Spleen (tissue), 7 donors: ENCODE measurements around the gene PUM2.

Experiments used
- CTCF ChIP-seq, 11 experiments: fragments of 200-600 bp in 7 of 11; fragments of 450-650 bp in 4 of 11; sonication (generic) in 4 of 11; IDR thresholded peaks in 8 of 11; conservative IDR thresholded peaks in 3 of 11; 1 replicate in 7 of 11; 2 replicates in 4 of 11; pipeline versions ENCODE4 v1.4.0 to v1.8.0; 2016 to 2021; ENCODE audit warnings: antibody characterized with exemption in 11 of 11, inconsistent platforms in 4 of 11, mild to moderate bottlenecking in 1 of 11
- POLR2A ChIP-seq, 3 donors: fragments of 450-650 bp; IDR thresholded peaks; one replicate each; pipeline ENCODE4 v1.5.1; 2017; ENCODE audit warnings: antibody characterized with exemption in 3 of 3, mild to moderate bottlenecking in 1 of 3
- POLR2AphosphoS5 ChIP-seq, 3 donors: sonication (generic); formaldehyde crosslinking; IDR thresholded peaks; one replicate each; pipeline ENCODE4 v1.5.1; 2017; ENCODE audit warnings: antibody characterized with exemption in 3 of 3
- donor health status: DM: no; HTN: no; CAD: no; lungs with moderate emphysema.
- donor health status: DM: no; HTN: no; CAD: no.
- donor health status: DM: no; HTN: no; CAD: no.

GRCh38 chr2:20222014-20222768 is 128.5 kb downstream of the PUM2 start:
- TF ChIP-seq CTCF (IDR thresholded peaks at IDR 0.05 in 8 of 11, conservative IDR thresholded peaks at IDR 0.05 in 3 of 11) (no peak), POLR2AphosphoS5 (IDR thresholded peaks at IDR 0.05) (no peak), POLR2A (IDR thresholded peaks at IDR 0.05) (no peak)
